SK-N-SH (cell line): ENCODE results near the gene CCNK. TPM values are rescaled to one million over a fixed set of nuclear protein-coding genes. Genes with fewer than 3 reads are reported as not detected.

ENCODE experiments used
- CTCF ChIA-PET: fragments of 300-600, 350-600 bp; formaldehyde crosslinking; extraction: SDS; loops from one replicate; lab custom pipeline; 2021; lab: Yijun Ruan, JAX
- POLR2A ChIA-PET: fragments of 350-600 bp; sonication (Branson Sonifier 250); formaldehyde crosslinking; extraction: SDS; loops from one replicate; lab custom pipeline; 2020; ENCODE audit warnings: antibody characterized with exemption, inconsistent platforms; lab: Yijun Ruan, JAX
- DNase-seq: peaks from one replicate; pipeline ENCODE4 v3.0.0; 2012
- H2AFZ ChIP-seq: fragments of 200-600 bp; sonication (generic); 2 replicates; pipeline ENCODE4 v1.8.1; 2016; ENCODE audit warnings: antibody characterized with exemption, mild to moderate bottlenecking, low read depth
- H3F3A ChIP-seq: fragments of 200-600 bp; sonication (generic); replicated peaks from 2 replicates; pipeline ENCODE3; 2016; ENCODE audit warnings: antibody characterized with exemption, mild to moderate bottlenecking; ENCODE audit not compliant: insufficient read depth
- H3K27ac ChIP-seq, 2 experiments: fragments of 200-500 bp in 1 of 2; fragments of 200-600 bp in 1 of 2; sonication (Bioruptor generic) in 1 of 2; sonication (generic), shearing (Covaris generic) in 1 of 2; 2 replicates each; pipeline versions ENCODE4 v1.5.1 to v1.6.1; 2014 to 2016; ENCODE audit warnings: low read depth in 2 of 2, inconsistent platforms in 1 of 2, low read length in 1 of 2, mild to moderate bottlenecking in 1 of 2, mixed read lengths in 1 of 2
- H3K27me3 ChIP-seq: fragments of 200-600 bp; sonication (generic), shearing (Covaris generic); 2 replicates; pipeline ENCODE4 v1.6.1; 2016; ENCODE audit warnings: mixed run types; ENCODE audit not compliant: insufficient read depth
- H3K36me3 ChIP-seq, 2 experiments: fragments of 200-500 bp in 1 of 2; fragments of 200-600 bp in 1 of 2; sonication (Bioruptor generic) in 1 of 2; sonication (generic) in 1 of 2; replicated peaks in 1 of 2; 2 replicates each; pipeline versions ENCODE3 to v1.5.1; 2014 to 2016; ENCODE audit warnings: low read length in 1 of 2, mild to moderate bottlenecking in 1 of 2; ENCODE audit not compliant: insufficient read depth in 2 of 2, control insufficient read depth in 1 of 2
- H3K4me1 ChIP-seq, 2 experiments: fragments of 200-500 bp in 1 of 2; fragments of 200-600 bp in 1 of 2; sonication (Bioruptor generic) in 1 of 2; sonication (generic), shearing (Covaris generic) in 1 of 2; 2 replicates each; pipeline versions ENCODE4 v1.5.1 to v1.6.1; 2014 to 2016; ENCODE audit warnings: low read depth in 1 of 2, low read length in 1 of 2, mixed run types in 1 of 2; ENCODE audit not compliant: insufficient read depth in 2 of 2, control insufficient read depth in 1 of 2
- H3K4me2 ChIP-seq: fragments of 200-600 bp; sonication (generic), shearing (Covaris generic); 2 replicates; pipeline ENCODE4 v1.6.1; 2017; ENCODE audit warnings: mixed run types
- H3K4me3 ChIP-seq, 2 experiments: fragments of 200-500 bp in 1 of 2; fragments of 200-600 bp in 1 of 2; sonication (Bioruptor generic) in 1 of 2; sonication (generic), shearing (Covaris generic) in 1 of 2; 2 replicates each; pipeline versions ENCODE4 v1.5.1 to v1.8.1; 2014 to 2016; ENCODE audit warnings: low read depth in 2 of 2, inconsistent platforms in 1 of 2, low read length in 1 of 2, mild to moderate bottlenecking in 1 of 2, mixed read lengths in 1 of 2, moderate library complexity in 1 of 2
- H3K79me2 ChIP-seq: fragments of 200-600 bp; sonication (generic); 2 replicates; pipeline ENCODE4 v1.8.1; 2017; ENCODE audit warnings: mild to moderate bottlenecking; ENCODE audit not compliant: insufficient read depth
- H3K9ac ChIP-seq: fragments of 200-600 bp; sonication (generic); 2 replicates; pipeline ENCODE4 v1.6.1; 2017; ENCODE audit warnings: mixed run types
- H3K9me2 ChIP-seq: fragments of 200-600 bp; sonication (generic); 2 replicates; pipeline ENCODE4 v1.6.1; 2017; ENCODE audit warnings: mixed run types
- H3K9me3 ChIP-seq: fragments of 200-600 bp; sonication (generic); 2 replicates; pipeline ENCODE4 v1.6.1; 2017; ENCODE audit warnings: mixed run types, mild to moderate bottlenecking, moderate library complexity
- H4K20me1 ChIP-seq: fragments of 200-600 bp; sonication (generic); 2 replicates; pipeline ENCODE4 v1.6.1; 2017; ENCODE audit warnings: mild to moderate bottlenecking, mixed run types; ENCODE audit not compliant: insufficient read depth
- CHD2 ChIP-seq: fragments of 150-350 bp; IDR thresholded peaks from 2 replicates; pipeline ENCODE4 v1.6.1; 2018; ENCODE audit warnings: low read length; ENCODE audit not compliant: partially characterized antibody
- ELF1 ChIP-seq: IDR thresholded peaks from 2 replicates; pipeline ENCODE4 v1.4.0; 2012
- GABPA ChIP-seq: IDR thresholded peaks from 2 replicates; pipeline ENCODE4 v1.4.0; 2012; ENCODE audit warnings: low read depth, mild to moderate bottlenecking
- IRF3 ChIP-seq: fragments of 150-350 bp; IDR thresholded peaks from 2 replicates; pipeline ENCODE4 v1.6.1; 2016; ENCODE audit warnings: mild to moderate bottlenecking, low read depth, low read length
- MEF2A ChIP-seq: IDR thresholded peaks from 2 replicates; pipeline ENCODE4 v1.4.0; 2012; ENCODE audit warnings: low read depth, borderline replicate concordance
- MXI1 ChIP-seq: IDR thresholded peaks from 2 replicates; pipeline ENCODE4 v1.6.1; 2012; ENCODE audit warnings: mild to moderate bottlenecking, low read depth, low read length, improper control_type of control experiment
- NRF1 ChIP-seq: IDR thresholded peaks from 2 replicates; pipeline ENCODE4 v1.6.1; 2012; ENCODE audit warnings: low read depth, mild to moderate bottlenecking, low read length
- RAD21 ChIP-seq: IDR thresholded peaks from 2 replicates; pipeline ENCODE4 v1.6.1; 2012; ENCODE audit warnings: mild to moderate bottlenecking, low read length
- RCOR1 ChIP-seq: fragments of 150-350 bp; IDR thresholded peaks from 2 replicates; pipeline ENCODE4 v1.6.1; 2017; ENCODE audit warnings: antibody characterized with exemption, low read length
- REST ChIP-seq: IDR thresholded peaks from 2 replicates; pipeline ENCODE4 v1.6.1; 2012; ENCODE audit warnings: mild to moderate bottlenecking, low read depth, low read length, moderate library complexity
- RXRA ChIP-seq: IDR thresholded peaks from 2 replicates; pipeline ENCODE4 v1.4.0; 2012; ENCODE audit warnings: low read depth, mild to moderate bottlenecking, borderline replicate concordance
- SIN3A ChIP-seq: IDR thresholded peaks from 2 replicates; pipeline ENCODE4 v1.6.1; 2012; ENCODE audit warnings: low read depth, mild to moderate bottlenecking, low read length, moderate library complexity, borderline replicate concordance
- TEAD4 ChIP-seq: IDR thresholded peaks from 2 replicates; pipeline ENCODE4 v1.4.0; 2012; ENCODE audit warnings: mild to moderate bottlenecking, borderline replicate concordance; ENCODE audit not compliant: insufficient read depth
- USF1 ChIP-seq: IDR thresholded peaks from 2 replicates; pipeline ENCODE4 v1.4.0; 2012; ENCODE audit warnings: low read depth, borderline replicate concordance
- YY1 ChIP-seq: IDR thresholded peaks from 2 replicates; pipeline ENCODE4 v1.4.0; 2012; ENCODE audit warnings: low read depth, mild to moderate bottlenecking
- ZBTB33 ChIP-seq: IDR thresholded peaks from 2 replicates; pipeline ENCODE4 v1.4.0; 2012; ENCODE audit warnings: low read depth, borderline replicate concordance
- WGBS: methylation state at CpG from one replicate; pipeline ENCODE4 v1.1.6; 2017; ENCODE audit warnings: low lambda C conversion rate; 5-methylcytosine and 5-hydroxymethylcytosine counted together
- polyA plus RNA-seq, 3 experiments: library from polyadenylated mRNA; depleted of rRNA; stranded (reverse); fragments of >200 nt; gene quantifications; 2 replicates each; pipeline ENCODE4 v1.2.3, GENCODE V29; 2012

CCNK gene
- polyA plus RNA-seq, 1 of the 3 experiments (the other 2 are of a cell fraction): 14.6 TPM

- DNase-seq: no peak
- ChIA-PET POLR2A (no interaction called here), CTCF (interaction anchor here (1.0 to 2.4 kb wide), 5 partner anchors 9 to 61 kb away, joined by 3 to 10 read pairs (median 3); no protein-coding TSS in a partner anchor)
- Histone ChIP-seq H3K4me3 (no peak overlapping the region), H3K36me3 (peaks cover 22 to 50% of the 10 kb centered on the region in 2 experiments), H3F3A (peaks cover 6% of the 10 kb centered on the region), H3K9ac (no peak overlapping the region), H3K9me2 (no peaks in the 10 kb centered on the region), H3K27ac (no peak overlapping the region), H3K79me2 (peaks cover 5% of the 10 kb centered on the region; the same call in 1 of the 2 replicates), H3K4me2 (no peak overlapping the region), H3K4me1 (no peaks in the 10 kb centered on the region), H2AFZ (no peak overlapping the region), H3K9me3 (no peaks in the 10 kb centered on the region), H3K27me3 (no peaks in the 10 kb centered on the region), H4K20me1 (no peaks in the 10 kb centered on the region)
- TF ChIP-seq USF1 (no peak), TEAD4 (no peak), MEF2A (no peak), ELF1 (no peak), REST (no peak), YY1 (no peak), RCOR1 (no peak), GABPA (no peak), MXI1 (no peak), CHD2 (no peak), IRF3 (no peak), RAD21 (no peak), NRF1 (no peak), SIN3A (no peak), ZBTB33 (no peak), RXRA (no peak)
- 98% methylated on average over 3 of the region's 3 CpGs for whole genome bisulfite sequencing
These were observed 30.9 kb upstream of the CCNK start for GRCh38 chr14:99450266-99450665.
